Measurements from ENCODE around the gene PIP4K2A.

The PIP4K2A gene

DNA sequence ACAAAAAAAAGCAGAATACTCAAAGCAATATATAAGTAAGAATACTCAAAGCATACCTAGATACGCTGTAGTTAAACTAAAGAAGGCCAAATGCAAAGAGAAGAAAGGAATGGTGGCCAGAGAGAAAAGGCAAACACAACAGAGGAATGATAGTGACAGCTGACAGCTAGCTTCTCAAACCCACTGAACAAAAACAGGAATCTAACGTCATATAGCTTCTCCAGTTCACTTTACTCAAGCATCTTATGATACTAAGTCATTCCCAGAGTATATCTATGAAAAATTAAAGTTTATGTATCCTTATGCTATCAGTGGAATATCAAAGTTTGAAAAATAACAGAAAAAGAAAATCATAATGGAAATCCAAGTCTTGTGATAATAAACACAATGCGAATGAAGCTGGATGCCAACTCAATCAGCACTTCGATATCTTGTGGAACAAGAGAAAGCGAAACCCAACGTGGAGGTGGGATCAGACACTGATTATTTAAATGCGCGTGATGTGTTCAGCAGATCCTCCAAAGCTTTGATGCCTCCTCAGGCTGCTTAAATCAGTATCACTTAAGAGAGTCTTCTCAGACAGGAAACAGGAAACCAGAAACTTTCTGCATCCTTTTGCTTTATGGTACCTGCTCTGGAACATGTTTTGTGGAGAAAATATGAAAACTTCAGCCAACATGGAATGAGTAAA, 102.8 kb downstream of the PIP4K2A start:
- Histone ChIP-seq H3K4me1 (ENCODE audit: control insufficient read depth, insufficient read depth, low read length) (peaks cover 21% of the 10 kb centered on the region), H3K36me3 (ENCODE audit: control insufficient read depth, insufficient read depth, low read length) (no peaks in the 10 kb centered on the region), H3K9ac (ENCODE audit: low read depth, low read length) (no peak overlapping the region), H3K4me3 (ENCODE audit: low read depth, low read length) (no peak overlapping the region), H3K9me3 (ENCODE audit: control insufficient read depth, insufficient read depth, low read length) (no peaks in the 10 kb centered on the region), H3K27me3 (ENCODE audit: control insufficient read depth, insufficient read depth, low read length) (no peaks in the 10 kb centered on the region)

DNA sequence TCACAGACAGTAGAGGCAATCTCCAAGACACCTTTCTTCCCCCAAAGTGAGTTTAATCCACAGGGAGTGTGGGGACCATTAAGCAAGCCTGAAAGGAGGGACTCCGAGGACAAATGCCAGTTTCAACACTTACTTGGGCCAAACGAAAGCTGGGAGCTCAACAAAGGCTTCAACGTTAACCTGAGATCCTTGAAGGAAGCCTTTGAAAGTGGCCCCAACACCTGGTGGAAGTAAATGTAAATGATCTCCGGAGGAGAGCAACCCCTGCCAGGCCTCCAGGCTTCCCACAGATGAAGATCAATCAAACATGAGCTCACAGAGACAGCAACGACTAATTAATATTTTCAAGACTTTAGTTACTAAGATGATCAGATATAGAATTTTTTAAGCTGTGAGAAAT, 103.8 kb downstream of the PIP4K2A start:
- Histone ChIP-seq H3K4me1 (ENCODE audit: control insufficient read depth, insufficient read depth, low read length) (peaks cover 17% of the 10 kb centered on the region), H3K9ac (ENCODE audit: low read depth, low read length) (no peak overlapping the region), H3K36me3 (ENCODE audit: control insufficient read depth, insufficient read depth, low read length) (no peaks in the 10 kb centered on the region), H3K9me3 (ENCODE audit: control insufficient read depth, insufficient read depth, low read length) (no peaks in the 10 kb centered on the region), H3K27me3 (ENCODE audit: control insufficient read depth, insufficient read depth, low read length) (no peaks in the 10 kb centered on the region), H3K4me3 (ENCODE audit: low read depth, low read length) (no peak overlapping the region)

DNA sequence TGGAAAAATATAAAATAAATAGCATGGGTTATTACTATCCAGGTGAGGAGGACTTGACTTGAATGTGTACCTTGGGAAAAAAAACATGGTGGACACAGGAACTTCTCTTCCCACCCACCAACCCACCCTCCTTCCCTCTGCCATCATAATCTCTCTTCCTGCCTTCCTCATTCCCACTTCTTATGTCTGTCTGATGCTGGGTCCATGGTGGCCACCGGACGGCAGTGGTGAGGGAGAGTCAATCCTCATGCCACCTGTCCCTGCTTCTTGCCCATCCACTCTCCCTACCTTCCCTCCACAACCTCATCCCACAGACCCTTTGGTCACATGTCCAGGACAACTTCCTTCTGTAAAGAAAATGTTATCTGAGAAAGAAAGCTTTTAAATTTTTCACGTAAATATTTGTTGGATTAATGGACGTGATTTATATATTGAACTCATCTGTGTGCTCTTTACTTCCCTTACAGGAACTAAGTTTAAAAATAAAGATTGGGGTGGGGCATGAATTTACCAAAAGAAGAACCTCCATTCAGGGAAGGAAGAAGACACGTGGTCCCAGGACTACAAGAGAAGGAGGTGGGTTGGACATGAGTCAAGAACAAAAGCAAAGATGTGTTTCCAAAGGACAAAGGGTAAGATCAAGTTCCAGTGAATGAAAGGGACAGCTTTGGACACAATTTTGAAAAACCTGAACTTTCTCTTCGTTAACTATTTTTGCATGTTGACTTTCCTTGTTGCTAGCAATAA, 104.5 kb downstream of the PIP4K2A start:
- Histone ChIP-seq H3K4me3 (ENCODE audit: low read depth, low read length) (no peak overlapping the region), H3K9me3 (ENCODE audit: control insufficient read depth, insufficient read depth, low read length) (no peaks in the 10 kb centered on the region), H3K27me3 (ENCODE audit: control insufficient read depth, insufficient read depth, low read length) (no peaks in the 10 kb centered on the region), H3K9ac (ENCODE audit: low read depth, low read length) (no peak overlapping the region), H3K4me1 (ENCODE audit: control insufficient read depth, insufficient read depth, low read length) (peaks cover 17% of the 10 kb centered on the region), H3K36me3 (ENCODE audit: control insufficient read depth, insufficient read depth, low read length) (no peaks in the 10 kb centered on the region)

DNA sequence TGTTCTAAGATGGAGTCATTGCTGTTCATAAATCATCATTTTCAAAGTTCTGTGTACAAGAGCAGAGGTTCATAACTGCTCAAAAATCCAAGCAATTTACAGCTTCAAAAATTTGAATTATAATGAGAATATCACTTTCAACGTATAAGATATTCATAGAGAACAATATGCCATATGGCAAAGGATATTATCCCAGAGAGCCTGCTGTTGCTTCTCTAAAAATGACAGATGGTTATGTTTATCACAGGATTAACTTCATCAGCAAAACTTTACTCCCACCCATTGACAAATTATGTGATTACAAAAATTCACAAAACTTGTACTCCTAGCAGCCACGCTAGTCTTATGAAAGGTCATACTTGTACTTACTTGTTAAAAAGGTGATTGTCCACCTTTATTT, 105.1 kb downstream of the PIP4K2A start:
- Histone ChIP-seq H3K36me3 (ENCODE audit: control insufficient read depth, insufficient read depth, low read length) (no peaks in the 10 kb centered on the region), H3K9me3 (ENCODE audit: control insufficient read depth, insufficient read depth, low read length) (no peaks in the 10 kb centered on the region), H3K4me1 (ENCODE audit: control insufficient read depth, insufficient read depth, low read length) (peaks cover 13% of the 10 kb centered on the region), H3K9ac (ENCODE audit: low read depth, low read length) (no peak overlapping the region), H3K27me3 (ENCODE audit: control insufficient read depth, insufficient read depth, low read length) (no peaks in the 10 kb centered on the region), H3K4me3 (ENCODE audit: low read depth, low read length) (no peak overlapping the region)

DNA sequence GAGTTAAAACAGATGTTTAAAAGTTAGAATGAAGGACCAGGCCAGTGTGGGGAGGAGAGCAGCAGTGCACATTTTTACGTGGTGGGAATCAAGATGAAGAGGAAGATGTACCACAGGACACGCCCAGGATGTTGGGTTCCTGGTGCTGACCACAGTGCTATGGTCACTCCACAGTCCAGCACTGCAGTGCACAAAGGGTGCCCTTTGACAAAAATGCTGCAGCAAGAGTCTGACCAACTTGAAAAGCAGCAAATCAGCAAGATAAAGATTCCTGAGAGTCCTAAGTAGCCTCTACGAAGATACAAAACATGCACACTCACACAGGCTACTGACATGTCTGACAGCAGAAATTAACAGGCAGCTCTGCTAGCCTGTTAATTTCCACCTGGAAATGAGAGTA, 107.1 kb downstream of the PIP4K2A start:
- H3K4me1 ChIP-seq (ENCODE audit: control insufficient read depth, insufficient read depth, low read length) = peaks cover 5% of the 10 kb centered on the region
- no peaks in the 10 kb centered on the region for H3K27me3 ChIP-seq (ENCODE audit: control insufficient read depth, insufficient read depth, low read length)
- H3K4me3 ChIP-seq (ENCODE audit: low read depth, low read length) = no peak overlapping the region
- no peaks in the 10 kb centered on the region for H3K9me3 ChIP-seq (ENCODE audit: control insufficient read depth, insufficient read depth, low read length)
- no peaks in the 10 kb centered on the region for H3K36me3 ChIP-seq (ENCODE audit: control insufficient read depth, insufficient read depth, low read length)
- H3K9ac ChIP-seq (ENCODE audit: low read depth, low read length) = no peak overlapping the region

DNA sequence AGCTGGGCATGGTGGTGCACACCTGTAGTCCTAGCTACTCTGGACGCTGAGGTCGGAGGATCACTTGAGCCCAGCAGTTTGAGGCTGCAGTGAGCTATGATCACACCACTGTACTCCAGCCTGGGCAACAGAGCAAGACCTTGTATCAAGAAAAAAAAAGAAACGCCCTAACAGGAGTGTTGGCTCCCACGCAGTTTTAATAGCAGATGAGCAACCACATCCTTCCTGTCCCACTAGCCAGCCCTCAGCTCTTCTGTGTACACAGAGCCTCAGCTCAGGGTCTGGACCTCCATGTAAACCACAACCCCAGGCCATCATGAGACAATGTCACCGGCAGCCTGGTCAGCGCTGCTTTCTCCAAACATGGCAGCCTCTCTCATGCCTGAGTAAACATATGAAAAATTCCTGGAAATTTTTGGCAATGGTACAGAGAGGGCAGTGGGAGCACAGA, 108.2 kb downstream of the PIP4K2A start:
- Histone ChIP-seq H3K4me1 (ENCODE audit: control insufficient read depth, insufficient read depth, low read length) (peaks cover 5% of the 10 kb centered on the region), H3K9ac (ENCODE audit: low read depth, low read length) (no peak overlapping the region), H3K36me3 (ENCODE audit: control insufficient read depth, insufficient read depth, low read length) (no peaks in the 10 kb centered on the region), H3K4me3 (ENCODE audit: low read depth, low read length) (no peak overlapping the region), H3K27me3 (ENCODE audit: control insufficient read depth, insufficient read depth, low read length) (no peaks in the 10 kb centered on the region), H3K9me3 (ENCODE audit: control insufficient read depth, insufficient read depth, low read length) (no peaks in the 10 kb centered on the region)

DNA sequence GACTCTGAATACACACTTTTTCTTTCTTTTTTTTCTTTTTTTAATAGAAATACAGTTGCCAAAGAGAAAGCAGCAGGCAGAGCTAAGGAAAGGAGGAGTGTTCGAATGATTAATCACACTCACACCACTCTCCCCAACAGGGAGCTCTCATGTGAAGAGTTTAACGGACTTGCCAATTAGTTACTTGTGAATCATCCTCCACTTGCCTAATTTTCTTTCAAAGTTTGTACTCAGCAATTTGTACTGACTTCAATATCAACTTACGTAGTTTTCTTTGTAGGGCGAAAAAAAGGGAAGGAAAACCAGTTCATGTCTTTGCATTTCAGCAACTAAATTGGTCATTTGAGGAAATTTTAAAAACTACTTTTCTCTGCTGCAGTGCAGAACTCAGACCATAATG, 109.2 kb downstream of the PIP4K2A start:
- no peaks in the 10 kb centered on the region for H3K36me3 ChIP-seq (ENCODE audit: control insufficient read depth, insufficient read depth, low read length)
- no peaks in the 10 kb centered on the region for H3K27me3 ChIP-seq (ENCODE audit: control insufficient read depth, insufficient read depth, low read length)
- peaks cover under 1% of the 10 kb centered on the region for H3K4me1 ChIP-seq (ENCODE audit: control insufficient read depth, insufficient read depth, low read length)
- H3K9ac ChIP-seq (ENCODE audit: low read depth, low read length) = no peak overlapping the region
- H3K4me3 ChIP-seq (ENCODE audit: low read depth, low read length) = no peak overlapping the region
- H3K9me3 ChIP-seq (ENCODE audit: control insufficient read depth, insufficient read depth, low read length) = no peaks in the 10 kb centered on the region

DNA sequence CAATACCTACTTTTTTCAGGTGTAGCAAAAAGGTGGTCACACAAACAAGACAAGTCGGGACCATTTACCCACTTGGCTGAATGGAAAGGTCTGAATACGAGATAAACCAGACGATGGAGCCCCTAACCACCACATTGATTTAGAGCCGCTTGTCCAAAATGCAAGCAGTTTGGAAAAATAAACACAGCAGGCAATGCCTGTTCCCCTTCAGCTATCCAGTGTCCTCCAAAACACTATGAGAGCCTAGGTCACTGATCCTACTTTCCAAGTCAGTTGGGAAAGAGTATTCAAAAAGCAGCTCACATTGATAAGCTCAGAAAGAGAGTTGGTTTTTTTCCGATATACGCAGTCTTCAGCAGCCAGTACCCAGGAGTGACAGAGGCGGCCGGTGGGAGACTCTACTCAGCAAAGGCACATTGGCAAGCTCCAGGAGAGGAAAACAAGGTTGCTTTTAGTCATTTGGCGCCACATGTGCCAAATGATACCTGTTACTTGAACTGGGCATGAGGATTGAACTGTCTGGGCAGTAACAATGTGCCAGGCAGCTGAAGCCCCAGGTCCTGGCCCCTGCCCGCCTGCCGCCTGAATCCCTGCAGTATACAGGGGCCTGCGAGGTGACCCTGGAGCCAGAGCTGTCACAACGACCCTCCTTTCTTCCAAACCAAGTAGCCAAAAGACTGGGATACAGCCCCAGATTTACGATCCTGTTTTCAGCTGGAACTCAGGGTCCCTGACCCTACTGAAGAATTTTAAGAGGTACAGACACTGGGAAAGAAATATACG, 109.8 kb downstream of the PIP4K2A start:
- no peaks in the 10 kb centered on the region for H3K27me3 ChIP-seq (ENCODE audit: control insufficient read depth, insufficient read depth, low read length)
- no peaks in the 10 kb centered on the region for H3K4me1 ChIP-seq (ENCODE audit: control insufficient read depth, insufficient read depth, low read length)
- H3K9me3 ChIP-seq (ENCODE audit: control insufficient read depth, insufficient read depth, low read length) = no peaks in the 10 kb centered on the region
- H3K4me3 ChIP-seq (ENCODE audit: low read depth, low read length) = no peak overlapping the region
- H3K9ac ChIP-seq (ENCODE audit: low read depth, low read length) = no peak overlapping the region
- H3K36me3 ChIP-seq (ENCODE audit: control insufficient read depth, insufficient read depth, low read length) = no peaks in the 10 kb centered on the region

DNA sequence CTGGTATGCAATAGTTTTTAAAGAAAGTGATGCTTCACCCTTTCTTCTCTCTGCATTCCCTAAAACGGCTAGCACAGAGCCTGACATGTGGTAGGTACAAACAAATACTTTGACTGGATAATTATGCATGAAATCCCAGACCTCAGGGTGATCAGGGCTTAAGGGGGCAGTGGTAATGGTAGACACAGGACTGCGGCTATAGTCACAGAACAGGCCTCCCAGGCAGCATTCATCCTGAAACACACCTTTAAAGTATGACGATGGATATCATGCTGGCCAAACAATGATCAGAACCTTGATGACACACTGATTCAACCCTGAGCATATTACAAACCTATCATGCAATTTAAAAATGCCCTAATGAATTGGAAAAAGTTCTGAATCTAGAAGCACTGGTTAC, 110.8 kb downstream of the PIP4K2A start:
- Histone ChIP-seq H3K27me3 (ENCODE audit: control insufficient read depth, insufficient read depth, low read length) (no peaks in the 10 kb centered on the region), H3K9me3 (ENCODE audit: control insufficient read depth, insufficient read depth, low read length) (no peaks in the 10 kb centered on the region), H3K4me1 (ENCODE audit: control insufficient read depth, insufficient read depth, low read length) (no peaks in the 10 kb centered on the region), H3K9ac (ENCODE audit: low read depth, low read length) (peak overlapping the region; percentile 17), H3K4me3 (ENCODE audit: low read depth, low read length) (no peak overlapping the region), H3K36me3 (ENCODE audit: control insufficient read depth, insufficient read depth, low read length) (no peaks in the 10 kb centered on the region)

DNA sequence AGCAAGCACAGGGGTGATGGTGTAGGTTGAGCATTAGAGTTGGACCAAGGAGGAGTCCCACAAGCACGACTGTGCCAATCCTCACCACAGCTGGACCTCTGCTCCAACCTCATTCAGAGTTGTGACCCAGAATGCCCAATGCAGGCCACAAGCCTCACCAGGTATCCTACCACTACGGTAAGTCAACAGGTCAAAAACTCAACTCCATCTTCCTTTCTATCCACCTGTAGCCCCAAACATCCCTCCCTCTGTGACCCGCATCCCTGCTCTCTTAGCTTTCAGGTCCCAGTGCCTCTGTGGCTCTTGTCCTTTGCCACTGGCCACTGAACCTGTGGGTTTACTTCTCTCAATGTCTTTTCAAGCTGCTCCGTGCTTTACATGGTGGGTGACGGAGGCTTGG, 112.8 kb downstream of the PIP4K2A start:
- H3K9me3 ChIP-seq (ENCODE audit: control insufficient read depth, insufficient read depth, low read length) = no peaks in the 10 kb centered on the region
- H3K36me3 ChIP-seq (ENCODE audit: control insufficient read depth, insufficient read depth, low read length) = no peaks in the 10 kb centered on the region
- no peaks in the 10 kb centered on the region for H3K27me3 ChIP-seq (ENCODE audit: control insufficient read depth, insufficient read depth, low read length)
- H3K4me1 ChIP-seq (ENCODE audit: control insufficient read depth, insufficient read depth, low read length) = no peaks in the 10 kb centered on the region
- no peak overlapping the region for H3K9ac ChIP-seq (ENCODE audit: low read depth, low read length)
- H3K4me3 ChIP-seq (ENCODE audit: low read depth, low read length) = no peak overlapping the region

DNA sequence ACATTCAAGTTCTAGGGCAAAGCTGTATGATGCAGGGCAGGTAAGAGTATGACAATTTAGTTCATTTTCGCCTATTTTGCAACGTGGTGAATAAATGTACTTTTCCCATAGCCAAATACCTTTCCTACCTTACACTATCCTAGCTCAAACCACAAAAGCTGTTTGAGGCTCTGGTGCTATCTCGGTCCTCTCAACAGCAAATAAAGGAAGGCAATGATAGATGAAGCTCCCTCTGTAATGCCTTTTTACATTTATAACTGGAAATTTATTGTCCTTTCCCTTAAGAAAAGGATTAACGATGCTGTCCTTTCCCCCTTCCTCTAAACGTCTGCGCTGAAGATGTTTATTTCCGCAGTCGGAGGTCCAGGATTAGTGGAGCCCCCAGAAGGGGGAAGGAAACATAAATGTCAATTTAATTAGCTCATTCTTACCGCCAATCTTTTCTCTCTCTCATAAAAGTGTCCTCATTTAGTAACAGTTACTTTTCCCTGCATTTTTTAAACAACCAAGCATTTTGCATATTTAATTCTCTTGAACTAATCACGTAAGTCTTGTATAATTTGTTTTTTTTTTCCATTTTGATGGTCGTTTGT, 114.6 kb downstream of the PIP4K2A start:
- Histone ChIP-seq H3K36me3 (ENCODE audit: control insufficient read depth, insufficient read depth, low read length) (no peaks in the 10 kb centered on the region), H3K9me3 (ENCODE audit: control insufficient read depth, insufficient read depth, low read length) (no peaks in the 10 kb centered on the region), H3K4me1 (ENCODE audit: control insufficient read depth, insufficient read depth, low read length) (no peaks in the 10 kb centered on the region), H3K9ac (ENCODE audit: low read depth, low read length) (peak overlapping the region; percentile 13), H3K4me3 (ENCODE audit: low read depth, low read length) (no peak overlapping the region), H3K27me3 (ENCODE audit: control insufficient read depth, insufficient read depth, low read length) (no peaks in the 10 kb centered on the region)

All from iPS-15b (cell line).